Trophoblast cell (in vitro differentiated cells and primary cell): ENCODE results near the gene TARS3.

ENCODE experiments used
- DNase-seq, 2 donors: peaks; one replicate each; pipeline ENCODE4 v3.0.0-alpha.2; 2016
- H2AFZ ChIP-seq: 2 replicates; pipeline ENCODE4 v1.6.1; 2013; ENCODE audit warnings: low read length, moderate library complexity, mild to moderate bottlenecking; ENCODE audit not compliant: insufficient read depth, poor library complexity
- H2AK5ac ChIP-seq: 2 replicates; pipeline ENCODE4 v1.6.1; 2013; ENCODE audit warnings: mild to moderate bottlenecking, low read length
- H2BK120ac ChIP-seq: 2 replicates; pipeline ENCODE4 v1.6.1; 2013; ENCODE audit warnings: low read length, mild to moderate bottlenecking, moderate library complexity; ENCODE audit not compliant: insufficient read depth, poor library complexity
- H2BK12ac ChIP-seq: 2 replicates; pipeline ENCODE4 v1.6.1; 2013; ENCODE audit warnings: mild to moderate bottlenecking, low read length, moderate library complexity
- H2BK5ac ChIP-seq: 2 replicates; pipeline ENCODE4 v1.6.1; 2013; ENCODE audit warnings: low read length, low read depth, moderate library complexity, mild to moderate bottlenecking; ENCODE audit not compliant: poor library complexity
- H3K14ac ChIP-seq: 2 replicates; pipeline ENCODE4 v1.6.1; 2013; ENCODE audit warnings: mild to moderate bottlenecking, low read length
- H3K18ac ChIP-seq: 2 replicates; pipeline ENCODE4 v1.6.1; 2013; ENCODE audit warnings: mild to moderate bottlenecking, low read length
- H3K23ac ChIP-seq: 2 replicates; pipeline ENCODE4 v1.6.1; 2013; ENCODE audit warnings: low read length
- H3K27ac ChIP-seq: 2 replicates; pipeline ENCODE4 v1.5.1; 2013; ENCODE audit warnings: low read depth, mild to moderate bottlenecking, inconsistent platforms, low read length, moderate library complexity
- H3K27me3 ChIP-seq: 2 replicates; pipeline ENCODE4 v1.6.1; 2013; ENCODE audit warnings: inconsistent platforms, mild to moderate bottlenecking, low read length, moderate library complexity; ENCODE audit not compliant: insufficient read depth
- H3K36me3 ChIP-seq, 2 experiments: 1 replicate in 1 of 2; 2 replicates in 1 of 2; pipeline ENCODE4 v1.6.1; 2013; ENCODE audit warnings: low read length in 2 of 2, mild to moderate bottlenecking in 2 of 2, moderate library complexity in 1 of 2; ENCODE audit not compliant: insufficient read depth in 2 of 2, control insufficient read depth in 1 of 2
- H3K4ac ChIP-seq: 2 replicates; pipeline ENCODE4 v1.6.1; 2013; ENCODE audit warnings: low read depth, mild to moderate bottlenecking, low read length, moderate library complexity
- H3K4me1 ChIP-seq, 2 experiments: 1 replicate in 1 of 2; 2 replicates in 1 of 2; pipeline ENCODE4 v1.6.1; 2013; ENCODE audit warnings: low read length in 2 of 2, mild to moderate bottlenecking in 2 of 2, moderate library complexity in 1 of 2; ENCODE audit not compliant: insufficient read depth in 2 of 2, control insufficient read depth in 1 of 2
- H3K4me2 ChIP-seq: 2 replicates; pipeline ENCODE4 v1.6.1; 2013; ENCODE audit warnings: inconsistent platforms, mild to moderate bottlenecking, low read length, moderate library complexity
- H3K4me3 ChIP-seq: 2 replicates; pipeline ENCODE4 v1.5.1; 2013; ENCODE audit warnings: mild to moderate bottlenecking, low read depth, low read length, inconsistent platforms
- H3K79me1 ChIP-seq: one replicate; pipeline ENCODE4 v1.6.1; 2013; ENCODE audit warnings: low read length
- H3K79me2 ChIP-seq: 2 replicates; pipeline ENCODE4 v1.6.1; 2013; ENCODE audit warnings: low read length, mild to moderate bottlenecking; ENCODE audit not compliant: control insufficient read depth, insufficient read depth, poor library complexity
- H3K9ac ChIP-seq: 2 replicates; pipeline ENCODE4 v1.6.1; 2013; ENCODE audit warnings: mild to moderate bottlenecking, low read length
- H3K9me3 ChIP-seq: 2 replicates; pipeline ENCODE4 v1.6.1; 2013; ENCODE audit warnings: low read depth, mild to moderate bottlenecking, control low read depth, inconsistent platforms, low read length; ENCODE audit not compliant: insufficient read depth
- H4K12ac ChIP-seq: 2 replicates; pipeline ENCODE4 v1.6.1; 2013; ENCODE audit warnings: low read depth, mild to moderate bottlenecking, low read length, moderate library complexity
- H4K8ac ChIP-seq: 2 replicates; pipeline ENCODE4 v1.6.1; 2013; ENCODE audit warnings: low read depth, mild to moderate bottlenecking, low read length, moderate library complexity
- H4K91ac ChIP-seq: one replicate; pipeline ENCODE4 v1.6.1; 2013; ENCODE audit warnings: low read depth, mild to moderate bottlenecking, low read length, moderate library complexity
- WGBS: extraction: QIAGEN DNeasy Blood & Tissue Kit; methylation state at CpG from one replicate; pipeline ENCODE4 v1.1.7; 2013; ENCODE audit warnings: missing lambda C conversion rate; ENCODE audit not compliant: insufficient read length, insufficient coverage; ENCODE audit errors: extremely low coverage; 5-methylcytosine and 5-hydroxymethylcytosine counted together

Gene TARS3

DNA sequence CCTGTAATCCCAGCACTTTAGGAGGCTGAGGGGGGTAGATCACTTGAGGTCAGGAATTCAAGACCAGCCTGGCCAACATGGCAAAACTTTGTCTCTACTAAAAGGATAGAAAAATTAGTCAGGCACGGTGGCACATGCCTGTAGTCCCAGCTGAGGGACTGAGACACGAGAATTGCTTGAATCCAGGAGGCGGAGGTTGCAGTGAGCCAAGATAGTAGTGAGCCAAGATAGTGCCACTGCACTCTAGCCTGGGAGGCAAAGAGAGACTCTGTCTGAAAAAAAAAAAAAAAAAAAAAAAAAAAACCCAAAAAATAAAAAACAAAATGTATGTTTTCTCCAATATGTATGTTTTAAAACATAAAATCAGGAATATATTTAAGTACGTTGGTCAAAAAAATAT lies 16.3 kb downstream of the TARS3 start:
- Histone ChIP-seq H3K23ac (no peak overlapping the region), H3K4ac (no peak overlapping the region), H3K4me3 (no peak overlapping the region), H2AFZ (no peak overlapping the region), H3K27ac (no peak overlapping the region), H4K91ac (no peak overlapping the region), H2AK5ac (no peak overlapping the region), H3K36me3 (peaks cover 5 to 12% of the 10 kb centered on the region in 2 experiments), H3K27me3 (no peaks in the 10 kb centered on the region), H3K9me3 (no peaks in the 10 kb centered on the region), H3K18ac (no peak overlapping the region), H3K79me1 (no peaks in the 10 kb centered on the region), H3K4me1 (peaks cover 4 to 5% of the 10 kb centered on the region in 2 experiments), H3K9ac (no peak overlapping the region), H3K14ac (no peak overlapping the region), H2BK12ac (no peak overlapping the region), H2BK5ac (no peak overlapping the region), H3K79me2 (no peaks in the 10 kb centered on the region), H2BK120ac (no peak overlapping the region), H3K4me2 (no peak overlapping the region), H4K12ac (no peak overlapping the region), H4K8ac (no peak overlapping the region)
- no peak for DNase-seq
- WGBS = no CpG with 5 or more reads among the region's 4 CpGs

DNA sequence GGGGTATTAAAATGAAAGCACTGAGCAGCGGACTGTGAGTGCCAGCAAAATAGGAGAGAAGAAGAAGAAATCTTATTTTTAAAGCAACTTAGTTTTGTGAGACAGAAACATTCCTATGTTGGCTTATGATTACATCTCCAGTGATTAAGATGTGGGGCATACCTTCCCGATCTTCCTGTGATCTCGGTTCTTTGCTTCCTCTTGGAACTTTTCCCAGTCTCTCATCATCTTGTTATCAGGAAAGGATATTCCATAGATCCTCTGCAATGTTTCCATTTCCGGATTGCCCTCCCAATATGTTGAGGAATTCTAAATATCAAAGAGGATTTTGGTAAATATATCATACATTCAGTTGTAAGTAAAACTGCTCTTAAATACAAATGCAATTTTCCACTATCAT lies 22.2 kb downstream of the TARS3 start:
- Histone ChIP-seq H2BK120ac (no peak overlapping the region), H3K18ac (no peak overlapping the region), H3K79me1 (no peaks in the 10 kb centered on the region), H2AFZ (no peak overlapping the region), H3K23ac (no peak overlapping the region), H2BK12ac (no peak overlapping the region), H3K27ac (no peak overlapping the region), H3K4ac (no peak overlapping the region), H3K9ac (no peak overlapping the region), H2AK5ac (no peak overlapping the region), H3K4me1 (no peaks in the 10 kb centered on the region), H4K91ac (no peak overlapping the region), H3K9me3 (no peaks in the 10 kb centered on the region), H3K79me2 (no peaks in the 10 kb centered on the region), H4K12ac (no peak overlapping the region), H4K8ac (no peak overlapping the region), H3K36me3 (peaks cover 5 to 12% of the 10 kb centered on the region in 2 experiments), H3K4me2 (no peak overlapping the region), H2BK5ac (no peak overlapping the region), H3K14ac (no peak overlapping the region), H3K4me3 (no peak overlapping the region), H3K27me3 (no peaks in the 10 kb centered on the region)
- no CpG with 5 or more reads among the region's 4 CpGs for WGBS
- peak in 1 of 2 donors; percentile 9 for DNase-seq

DNA sequence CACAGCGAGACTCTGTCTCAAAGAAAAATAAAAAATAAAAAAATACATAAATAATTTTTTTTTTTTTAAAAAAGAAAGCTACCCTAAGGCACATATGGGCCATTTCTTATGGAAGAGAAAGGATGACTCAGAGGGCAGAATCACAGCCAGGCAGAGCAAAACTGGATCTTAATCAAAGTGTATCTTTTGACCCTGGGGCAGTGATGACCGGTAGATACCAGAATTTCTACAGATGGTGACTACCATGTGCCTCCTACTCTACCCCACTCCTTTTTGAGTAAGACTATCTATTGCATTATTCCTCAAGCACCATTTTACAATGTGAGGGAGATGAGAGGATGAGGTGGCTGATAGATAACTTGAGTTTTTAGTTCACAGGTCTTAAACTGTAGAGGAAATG lies 26.0 kb downstream of the TARS3 start:
- Histone ChIP-seq H3K18ac (no peak overlapping the region), H3K23ac (no peak overlapping the region), H4K91ac (peak overlapping the region; percentile 30), H2AFZ (no peak overlapping the region), H3K36me3 (peaks cover 5 to 12% of the 10 kb centered on the region in 2 experiments), H3K27ac (no peak overlapping the region), H3K4ac (no peak overlapping the region), H2BK120ac (no peak overlapping the region), H3K4me3 (no peak overlapping the region), H4K8ac (no peak overlapping the region), H3K4me2 (no peak overlapping the region), H4K12ac (no peak overlapping the region), H3K14ac (no peak overlapping the region), H3K9me3 (no peaks in the 10 kb centered on the region), H2AK5ac (no peak overlapping the region), H3K27me3 (no peaks in the 10 kb centered on the region), H2BK5ac (no peak overlapping the region), H3K79me2 (no peaks in the 10 kb centered on the region), H3K79me1 (no peaks in the 10 kb centered on the region), H2BK12ac (no peak overlapping the region), H3K4me1 (no peaks in the 10 kb centered on the region), H3K9ac (no peak overlapping the region)
- DNase-seq = peak; percentile 85 to 95
- WGBS = no CpG with 5 or more reads among the region's 2 CpGs

DNA sequence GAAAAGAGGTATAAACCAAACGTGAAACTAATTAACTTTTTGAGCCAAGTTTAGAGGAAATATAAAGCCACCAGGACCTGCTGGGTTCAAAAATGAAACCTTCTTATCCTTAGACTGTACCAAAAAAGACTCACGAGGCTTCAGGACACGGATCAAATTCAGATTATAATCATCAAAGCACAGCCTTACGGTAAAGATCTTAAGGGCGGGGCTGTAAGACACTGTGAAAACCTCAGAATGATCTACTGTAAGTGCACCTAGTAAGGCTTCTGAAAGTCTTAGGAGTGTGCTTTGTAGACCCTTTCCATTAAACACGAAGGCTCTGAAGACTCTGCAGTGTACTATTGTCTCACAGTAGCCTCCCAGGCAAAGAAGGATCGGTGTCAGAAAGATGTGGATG lies 26.8 kb downstream of the TARS3 start:
- Histone ChIP-seq H3K9me3 (no peaks in the 10 kb centered on the region), H3K4me1 (no peaks in the 10 kb centered on the region), H3K23ac (no peak overlapping the region), H3K9ac (no peak overlapping the region), H3K4me3 (no peak overlapping the region), H3K79me2 (no peaks in the 10 kb centered on the region), H3K4me2 (no peak overlapping the region), H2AK5ac (no peak overlapping the region), H4K8ac (no peak overlapping the region), H4K91ac (no peak overlapping the region), H2BK120ac (no peak overlapping the region), H3K79me1 (no peaks in the 10 kb centered on the region), H3K4ac (no peak overlapping the region), H2BK12ac (no peak overlapping the region), H2AFZ (no peak overlapping the region), H3K14ac (no peak overlapping the region), H3K36me3 (peaks cover 7 to 12% of the 10 kb centered on the region in 2 experiments), H3K18ac (no peak overlapping the region), H2BK5ac (no peak overlapping the region), H3K27ac (no peak overlapping the region), H3K27me3 (no peaks in the 10 kb centered on the region), H4K12ac (no peak overlapping the region)
- WGBS = no CpG with 5 or more reads among the region's 7 CpGs
- no peak for DNase-seq
